D721Med (cell line): ENCODE results near the gene RASSF1.

Experiments used
- DNase-seq: peaks from one replicate; pipeline ENCODE4 v3.0.0; 2011; ENCODE audit warnings: low spot score; ENCODE audit not compliant: insufficient read length
- FAIRE-seq: peaks from 2 replicates; lab custom pipeline; 2011; peaks lifted over from hg19 to GRCh38; lab: Jason Lieb, UNC
- TF ChIP-seq, protein P1 (sequence below): IDR thresholded peaks from 2 replicates; pipeline ENCODE4 v1.5.1; 2012; ENCODE audit warnings: mild to moderate bottlenecking, control low read depth; ENCODE audit not compliant: insufficient read depth; ENCODE audit errors: missing control alignments

Gene RASSF1

DNA sequence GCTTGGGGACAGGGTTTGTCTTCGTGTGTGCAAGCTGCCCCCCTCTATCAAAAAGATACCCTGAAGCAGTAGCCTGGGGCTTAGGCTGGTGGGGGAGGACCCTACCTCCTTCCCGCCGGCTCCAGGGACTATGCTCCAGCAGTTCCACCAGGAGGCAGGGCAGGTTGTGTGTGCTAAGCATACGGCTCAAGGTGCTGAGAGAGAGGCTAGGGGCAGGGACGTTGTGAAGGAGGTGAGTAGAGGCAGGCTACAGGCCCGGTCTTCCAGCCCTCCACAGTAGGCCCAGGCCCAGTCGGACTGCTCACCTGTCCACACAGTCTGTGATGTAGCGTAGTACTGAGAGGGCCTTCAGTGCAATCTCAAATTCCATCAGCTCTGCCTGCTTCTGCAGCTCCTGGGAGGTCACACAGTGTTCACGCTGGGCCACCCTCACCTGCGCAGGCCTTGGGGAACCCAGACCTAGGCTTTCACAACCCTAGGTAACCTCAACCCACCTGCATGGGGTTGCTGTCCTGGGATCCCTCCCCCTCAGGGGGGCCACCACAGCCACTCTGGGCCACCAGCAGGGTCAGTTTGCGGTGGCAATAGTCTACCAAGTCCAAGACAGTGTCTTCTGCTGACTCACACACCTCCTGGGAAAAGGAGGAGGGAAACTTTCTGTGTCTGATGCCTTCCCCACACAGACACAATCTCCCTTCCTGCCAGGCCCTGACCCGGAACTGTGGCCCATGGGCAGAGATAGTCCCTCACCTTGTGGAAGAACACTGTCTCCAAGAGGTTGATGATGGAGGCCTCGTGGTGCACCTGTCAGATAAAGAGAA, 2.4 kb upstream of the RASSF1 start:
- DNase-seq = no peak
- TF ChIP-seq, protein P1, sequence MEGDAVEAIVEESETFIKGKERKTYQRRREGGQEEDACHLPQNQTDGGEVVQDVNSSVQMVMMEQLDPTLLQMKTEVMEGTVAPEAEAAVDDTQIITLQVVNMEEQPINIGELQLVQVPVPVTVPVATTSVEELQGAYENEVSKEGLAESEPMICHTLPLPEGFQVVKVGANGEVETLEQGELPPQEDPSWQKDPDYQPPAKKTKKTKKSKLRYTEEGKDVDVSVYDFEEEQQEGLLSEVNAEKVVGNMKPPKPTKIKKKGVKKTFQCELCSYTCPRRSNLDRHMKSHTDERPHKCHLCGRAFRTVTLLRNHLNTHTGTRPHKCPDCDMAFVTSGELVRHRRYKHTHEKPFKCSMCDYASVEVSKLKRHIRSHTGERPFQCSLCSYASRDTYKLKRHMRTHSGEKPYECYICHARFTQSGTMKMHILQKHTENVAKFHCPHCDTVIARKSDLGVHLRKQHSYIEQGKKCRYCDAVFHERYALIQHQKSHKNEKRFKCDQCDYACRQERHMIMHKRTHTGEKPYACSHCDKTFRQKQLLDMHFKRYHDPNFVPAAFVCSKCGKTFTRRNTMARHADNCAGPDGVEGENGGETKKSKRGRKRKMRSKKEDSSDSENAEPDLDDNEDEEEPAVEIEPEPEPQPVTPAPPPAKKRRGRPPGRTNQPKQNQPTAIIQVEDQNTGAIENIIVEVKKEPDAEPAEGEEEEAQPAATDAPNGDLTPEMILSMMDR = no peak
- no peak for FAIRE-seq

DNA sequence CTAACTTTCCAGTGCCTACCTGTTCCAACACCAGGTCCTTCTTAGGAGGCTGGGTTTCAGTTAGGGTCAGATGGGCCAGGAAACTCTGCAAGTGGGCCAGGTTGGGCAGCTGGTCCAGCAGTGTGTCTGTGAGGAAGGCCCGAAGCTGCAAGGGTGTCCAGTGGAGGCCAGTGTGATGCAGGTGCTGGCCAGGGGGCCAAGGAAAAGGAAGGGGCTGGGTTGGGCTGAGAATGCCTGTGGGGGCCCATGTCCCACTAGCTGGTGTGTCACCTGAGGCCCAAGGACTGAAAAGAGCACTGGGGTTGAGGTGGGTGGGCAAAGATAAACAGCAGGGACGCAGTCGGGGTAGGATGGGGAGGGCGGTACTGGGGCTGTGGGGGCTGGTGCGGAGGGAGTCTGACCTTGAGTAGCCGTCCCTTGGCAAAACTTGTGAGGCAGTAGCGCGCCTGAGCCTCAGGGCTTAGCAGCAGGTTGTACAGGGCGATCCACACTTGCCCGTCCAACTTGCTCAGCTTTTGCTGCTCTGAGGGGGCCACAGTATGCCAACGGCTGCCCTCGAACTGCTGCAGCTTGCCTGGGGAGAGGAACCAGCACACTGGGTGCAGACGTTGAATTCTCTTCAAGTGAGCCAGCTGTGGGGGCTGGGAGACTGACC, 1.5 kb upstream of the RASSF1 start:
- TF ChIP-seq, protein P1 = no peak
- FAIRE-seq (no peak), DNase-seq (no peak)

DNA sequence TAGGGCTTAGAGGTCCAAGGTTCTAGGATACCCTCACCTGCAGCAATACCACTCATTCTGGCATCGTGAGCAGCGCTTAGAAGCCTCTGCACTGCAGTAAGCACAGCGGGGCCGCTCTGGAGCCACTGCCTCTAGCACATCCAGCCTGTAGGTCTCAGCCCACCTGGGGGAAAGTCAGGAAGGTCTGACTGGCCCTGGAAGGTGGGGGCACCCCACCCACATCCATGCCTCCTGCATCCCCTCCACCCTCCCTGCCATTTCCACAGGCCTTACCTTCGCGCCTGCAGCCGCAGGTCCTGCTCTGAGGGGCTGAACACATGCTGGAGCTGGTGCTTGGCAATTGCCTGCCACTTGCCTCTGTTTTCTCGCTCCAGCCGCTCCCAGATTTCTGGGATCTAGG, 901 bp upstream of the RASSF1 start:
- no peak for FAIRE-seq
- no peak for DNase-seq
- TF ChIP-seq, protein P1 = no peak

DNA sequence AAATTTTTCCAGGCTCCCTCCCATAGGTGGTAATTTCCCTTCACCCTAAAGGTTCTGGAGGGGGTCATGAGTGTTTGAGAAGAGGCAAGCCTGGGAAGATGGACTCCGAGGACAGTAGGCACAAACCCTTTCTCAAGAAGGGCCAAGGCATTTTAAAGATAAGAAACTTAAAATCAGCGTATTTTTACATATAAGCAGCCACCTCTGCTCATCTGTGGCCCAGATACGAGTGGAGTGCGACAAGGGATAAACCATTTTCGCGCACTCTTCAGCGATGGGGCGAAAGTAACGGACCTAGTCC, 539 bp downstream of the RASSF1 start:
- TF ChIP-seq, protein P1 = no peak
- DNase-seq (no peak), FAIRE-seq (no peak)

DNA sequence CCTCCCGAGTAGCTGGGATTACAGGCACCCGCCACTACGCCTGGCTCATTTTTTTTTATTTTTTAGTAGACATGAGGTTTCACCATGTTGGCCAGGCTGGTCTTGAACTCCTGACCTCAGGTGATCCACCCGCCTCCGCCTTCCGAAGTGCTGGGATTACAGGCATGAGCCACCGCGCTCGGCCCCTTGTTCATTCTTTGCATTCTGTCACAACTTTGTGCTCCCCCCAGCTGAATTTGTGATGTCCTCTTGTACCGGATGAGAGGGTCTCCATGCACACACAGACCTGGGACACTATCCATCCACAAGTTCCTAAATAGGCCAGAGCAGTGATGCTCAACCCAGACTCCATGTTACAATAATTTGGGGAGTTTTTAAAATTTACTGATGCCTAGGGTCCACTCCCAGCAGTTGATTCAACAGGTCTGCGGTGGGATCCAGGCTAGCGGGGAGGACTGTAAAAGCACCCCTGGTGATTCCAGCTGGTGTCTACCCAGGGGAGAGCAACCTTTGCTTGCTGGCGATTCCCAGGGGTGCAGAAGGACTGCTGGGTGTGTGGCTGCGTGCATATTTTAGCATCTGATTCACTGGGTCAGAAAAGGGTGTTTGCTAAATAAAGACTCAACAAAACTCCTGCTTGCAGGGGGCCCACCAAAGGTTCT, 1.0 kb downstream of the RASSF1 start:
- no peak for FAIRE-seq
- DNase-seq = no peak
- TF ChIP-seq, protein P1 = no peak

DNA sequence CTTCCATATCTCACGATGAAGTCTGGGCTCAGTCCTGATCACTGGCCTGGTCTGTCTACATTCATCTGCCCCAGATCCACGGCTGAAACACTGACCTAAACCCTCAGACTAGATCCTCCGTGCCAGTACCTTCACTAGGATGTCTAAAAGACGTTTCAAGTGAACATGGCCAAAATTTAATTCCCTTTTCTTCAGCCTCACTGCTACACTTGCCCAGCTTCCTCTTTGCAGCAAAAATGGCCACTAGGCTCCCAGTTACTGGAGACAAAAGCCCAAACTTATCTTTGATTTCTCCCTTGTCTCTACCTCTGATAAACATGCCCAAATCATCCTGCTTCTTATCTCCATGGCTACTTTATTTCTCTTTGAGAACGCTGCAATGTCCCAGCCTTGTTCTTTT, 1.7 kb downstream of the RASSF1 start:
- TF ChIP-seq, protein P1 = no peak
- FAIRE-seq (no peak), DNase-seq (no peak)
